Loucy (cell line): ENCODE results near the gene PITX1.

Experiments used
- CTCF ChIP-seq: fragments of 200-600 bp; sonication (generic); conservative IDR thresholded peaks from 2 replicates; pipeline ENCODE4 v1.5.1; 2014; ENCODE audit warnings: mild to moderate bottlenecking, antibody characterized with exemption, low read length
- EZH2phosphoT487 ChIP-seq: fragments of 200-600 bp; IDR thresholded peaks from 2 replicates; pipeline ENCODE4 v1.6.1; 2018; ENCODE audit warnings: antibody characterized with exemption, mild to moderate bottlenecking, moderate library complexity, borderline replicate concordance

DNA sequence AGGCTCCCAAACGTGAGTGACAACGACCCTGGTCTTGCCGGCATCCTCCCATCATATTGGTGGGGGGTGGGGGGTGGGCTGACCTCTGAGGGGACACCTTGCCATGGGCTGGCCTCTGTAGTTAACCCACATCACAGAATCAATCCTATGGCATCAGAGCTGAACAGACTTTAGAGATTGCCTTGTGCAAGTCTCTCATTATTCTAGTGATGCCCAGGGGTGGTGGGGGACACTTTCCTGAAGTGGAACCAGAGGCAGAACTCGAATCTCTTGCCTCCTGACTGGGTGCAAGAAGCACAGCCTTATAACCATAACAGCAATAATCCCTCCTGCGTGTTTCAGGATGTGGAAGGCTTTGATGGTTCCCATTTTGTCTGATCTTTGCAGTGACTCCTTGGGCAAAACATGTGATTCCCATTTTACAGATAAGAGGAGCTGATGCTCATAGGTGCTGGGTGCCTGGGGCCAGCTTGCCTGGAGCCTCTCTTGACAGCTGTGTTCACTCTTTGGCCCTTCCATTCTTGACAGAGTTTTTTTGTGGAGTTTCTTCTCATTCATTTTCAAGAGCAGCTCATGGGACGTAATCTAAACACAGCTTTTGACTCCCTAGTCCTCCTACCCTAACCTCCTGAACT, 18.6 kb upstream of the PITX1 start:
- TF ChIP-seq CTCF (no peak), EZH2phosphoT487 (no peak)
